Upper lobe of left lung (tissue), 4 donors: ENCODE measurements around the gene KRTAP5-8.

Experiments used
- CTCF ChIP-seq, 6 experiments: fragments of 450-650 bp in 4 of 6; fragments of 200-600 bp in 2 of 6; sonication (generic) in 2 of 6; IDR thresholded peaks; one replicate each; pipeline ENCODE4 v1.5.1; 2016 to 2019; ENCODE audit warnings: antibody characterized with exemption in 6 of 6
- EP300 ChIP-seq, 4 donors: sonication (generic); formaldehyde crosslinking; IDR thresholded peaks; one replicate each; pipeline ENCODE4 v1.5.1; 2017; ENCODE audit warnings: antibody characterized with exemption in 4 of 4, control low read depth in 2 of 4
- POLR2AphosphoS5 ChIP-seq, 2 donors: sonication (generic); formaldehyde crosslinking; IDR thresholded peaks; one replicate each; pipeline ENCODE4 v1.5.1; 2017; ENCODE audit warnings: antibody characterized with exemption in 2 of 2

GRCh38 chr11:71490731-71491390 is 47.0 kb upstream of the KRTAP5-8 start:
- TF ChIP-seq CTCF (IDR thresholded peaks at IDR 0.05) = no peak
- TF ChIP-seq EP300 (IDR thresholded peaks at IDR 0.05) = no peak
- TF ChIP-seq POLR2AphosphoS5 (IDR thresholded peaks at IDR 0.05) = no peak
